GM18873 (cell line): ENCODE data around the gene HDAC11.
"Not testable (repeated sequence)": the region's sequence is repeated elsewhere in the genome, so short reads cannot be mapped to it uniquely, and the experiment has no call there.

Experiments used
- ATAC-seq: cut with Tn5 transposase; IDR thresholded peaks from one replicate; pipeline ENCODE4 v1.9.1; 2021; ENCODE audit warnings: mild to moderate bottlenecking, moderate library complexity, moderate number of reproducible peaks; ENCODE audit not compliant: unreplicated experiment, low FRiP score

Gene HDAC11

GRCh38 chr3:13491206-13491974 is 11.3 kb downstream of the HDAC11 start:
- no peak for ATAC-seq

GRCh38 chr3:13492048-13492447 is 11.9 kb downstream of the HDAC11 start:
- no peak for ATAC-seq

- no peak for ATAC-seq
Measured at GRCh38 chr3:13492976-13493866, 13.1 kb downstream of the HDAC11 start.

GRCh38 chr3:13493867-13494441 is 13.8 kb downstream of the HDAC11 start:
- no peak for ATAC-seq

- no peak for ATAC-seq
Measured at GRCh38 chr3:13494463-13495350, 14.6 kb downstream of the HDAC11 start.

- no peak for ATAC-seq
Measured at GRCh38 chr3:13495351-13495813, 15.3 kb downstream of the HDAC11 start.

GRCh38 chr3:13495921-13496723 is 16.0 kb downstream of the HDAC11 start:
- ATAC-seq, result no peak

- ATAC-seq, result no peak
Measured at GRCh38 chr3:13496879-13497278, 16.8 kb downstream of the HDAC11 start.

GRCh38 chr3:13497386-13497785 is 17.3 kb downstream of the HDAC11 start:
- no peak for ATAC-seq

GRCh38 chr3:13498354-13499060 is 18.4 kb downstream of the HDAC11 start:
- no peak for ATAC-seq

GRCh38 chr3:13499246-13499645 is 19.1 kb downstream of the HDAC11 start:
- not testable (repeated sequence) for ATAC-seq

GRCh38 chr3:13500133-13500885 is 20.2 kb downstream of the HDAC11 start:
- ATAC-seq, result no peak

GRCh38 chr3:13501056-13501455 is 20.9 kb downstream of the HDAC11 start:
- no peak for ATAC-seq

GRCh38 chr3:13501521-13501920 is 21.4 kb downstream of the HDAC11 start:
- no peak for ATAC-seq

- no peak for ATAC-seq
Measured at GRCh38 chr3:13501958-13502790, 22.1 kb downstream of the HDAC11 start.

- ATAC-seq, result no peak
Measured at GRCh38 chr3:13502791-13503060, 22.6 kb downstream of the HDAC11 start.

GRCh38 chr3:13504161-13504831 is 24.2 kb downstream of the HDAC11 start:
- ATAC-seq, result no peak
